Mucosa of descending colon (tissue), 3 donors: ENCODE data around the gene DEAF1. TPM values are rescaled to one million over a fixed set of nuclear protein-coding genes. Genes with fewer than 3 reads are reported as not detected.

Experiments
- ATAC-seq: fragments of 200-7000 bp; cut with Tn5 transposase; one replicate; pipeline ENCODE4 v1.9.1; 2020; ENCODE audit warnings: mild to moderate bottlenecking, moderate library complexity
- DNase-seq, 3 donors: peaks; one replicate each; pipeline ENCODE4 v3.0.0-alpha.2; 2020
- H3K36me3 ChIP-seq: fragments of 200-600 bp; one replicate; pipeline ENCODE4 v1.8.0; 2021; ENCODE audit warnings: low read depth, mild to moderate bottlenecking
- H3K4me1 ChIP-seq: fragments of 200-600 bp; one replicate; pipeline ENCODE4 v1.8.0; 2021; ENCODE audit warnings: low read depth, mild to moderate bottlenecking
- H3K4me3 ChIP-seq: fragments of 200-600 bp; one replicate; pipeline ENCODE4 v1.8.0; 2021; ENCODE audit warnings: mild to moderate bottlenecking
- H3K9me3 ChIP-seq: fragments of 200-600 bp; one replicate; pipeline ENCODE4 v1.8.0; 2021; ENCODE audit warnings: mild to moderate bottlenecking
- intact Hi-C, 2 donors: fragments of 100-400 bp; cut with DNase I in 1 of 2; cut with micrococcal nuclease in 1 of 2; formaldehyde crosslinking; loops; one replicate each; pipeline versions ENCODE4 v1.11.0 to v1.11.1; 2022; cut with DNase I, micrococcal nuclease
- total RNA-seq, 3 donors: library from RNA; stranded (reverse); fragmentation: NEBNext Ultra II Directional in 2 of 3; extraction: Animal tissue kit (Norgen Biotek cat#: 25700) in 2 of 3; gene quantifications; one replicate each; pipeline versions ENCODE4 v1.2.1 to v1.2.4, GENCODE V29; 2021 to 2023
- TF ChIP-seq, protein P1 (sequence below): fragments of 200-600 bp; IDR thresholded peaks from one replicate; pipeline ENCODE4 v1.8.0; 2022; ENCODE audit warnings: antibody characterized with exemption, mild to moderate bottlenecking
- donor health status: DM: no; HTN: no; CAD: no; lungs with moderate emphysema.
- donor health status: DM: no; HTN: no; CAD: no.
- donor health status: DM: no; HTN: yes; CAD: no.

DEAF1 gene
- total RNA-seq, 3 donors from 2014 or later, result 25.1 to 35.7 (median 25.9) TPM

DNA sequence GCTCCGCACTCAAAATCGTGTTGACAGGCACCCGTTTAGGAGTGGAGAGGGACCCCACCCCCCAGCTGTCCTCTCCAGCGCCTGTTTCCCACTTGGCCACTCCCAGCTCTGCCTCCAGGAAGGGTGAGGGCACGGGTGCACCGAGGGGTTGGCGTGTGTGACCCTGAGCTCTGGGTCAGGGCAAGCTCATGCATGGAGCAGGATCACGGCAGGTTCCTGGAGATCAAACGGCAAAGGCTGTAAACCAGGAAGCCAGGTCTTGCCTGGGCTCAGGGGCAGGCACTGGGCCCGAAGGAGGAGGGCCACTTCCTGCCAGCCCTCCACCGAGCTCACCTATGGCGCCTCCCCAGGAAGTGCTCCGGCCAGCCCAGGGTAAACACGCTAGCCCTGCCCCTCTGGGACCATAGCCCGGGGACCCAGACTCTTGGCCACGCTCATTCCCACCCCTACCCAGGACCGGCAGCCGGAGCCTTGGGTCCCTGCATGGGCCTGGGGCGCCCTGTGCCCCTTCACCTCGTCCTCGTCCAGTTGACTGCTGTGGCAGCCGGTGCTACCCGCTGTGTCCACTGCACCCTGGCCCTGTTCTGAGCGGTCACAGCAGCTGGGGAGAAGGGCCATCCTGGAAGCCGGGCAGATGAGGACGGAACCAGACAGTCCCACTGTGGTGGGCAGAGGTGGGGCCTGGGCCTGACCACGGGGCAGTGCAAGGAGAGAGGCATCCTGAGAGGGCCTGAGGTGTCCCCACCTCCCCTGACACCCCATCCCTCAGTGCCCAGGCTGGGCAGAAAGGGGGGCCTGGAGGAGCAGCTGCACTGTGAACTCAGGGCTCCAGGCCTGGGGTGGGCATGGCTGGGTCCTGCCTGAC, 10.0 kb upstream of the DEAF1 start:
- Histone ChIP-seq H3K4me1 (peaks cover 52% of the 10 kb centered on the region), H3K9me3 (no peaks in the 10 kb centered on the region), H3K4me3 (no peak overlapping the region), H3K36me3 (no peaks in the 10 kb centered on the region)
- intact Hi-C loops, result no loop called here
- TF ChIP-seq, protein P1, sequence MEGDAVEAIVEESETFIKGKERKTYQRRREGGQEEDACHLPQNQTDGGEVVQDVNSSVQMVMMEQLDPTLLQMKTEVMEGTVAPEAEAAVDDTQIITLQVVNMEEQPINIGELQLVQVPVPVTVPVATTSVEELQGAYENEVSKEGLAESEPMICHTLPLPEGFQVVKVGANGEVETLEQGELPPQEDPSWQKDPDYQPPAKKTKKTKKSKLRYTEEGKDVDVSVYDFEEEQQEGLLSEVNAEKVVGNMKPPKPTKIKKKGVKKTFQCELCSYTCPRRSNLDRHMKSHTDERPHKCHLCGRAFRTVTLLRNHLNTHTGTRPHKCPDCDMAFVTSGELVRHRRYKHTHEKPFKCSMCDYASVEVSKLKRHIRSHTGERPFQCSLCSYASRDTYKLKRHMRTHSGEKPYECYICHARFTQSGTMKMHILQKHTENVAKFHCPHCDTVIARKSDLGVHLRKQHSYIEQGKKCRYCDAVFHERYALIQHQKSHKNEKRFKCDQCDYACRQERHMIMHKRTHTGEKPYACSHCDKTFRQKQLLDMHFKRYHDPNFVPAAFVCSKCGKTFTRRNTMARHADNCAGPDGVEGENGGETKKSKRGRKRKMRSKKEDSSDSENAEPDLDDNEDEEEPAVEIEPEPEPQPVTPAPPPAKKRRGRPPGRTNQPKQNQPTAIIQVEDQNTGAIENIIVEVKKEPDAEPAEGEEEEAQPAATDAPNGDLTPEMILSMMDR, result no peak
- DNase-seq (peak; percentile 85 to 92 (median 90)), ATAC-seq (peak; percentile 76)

DNA sequence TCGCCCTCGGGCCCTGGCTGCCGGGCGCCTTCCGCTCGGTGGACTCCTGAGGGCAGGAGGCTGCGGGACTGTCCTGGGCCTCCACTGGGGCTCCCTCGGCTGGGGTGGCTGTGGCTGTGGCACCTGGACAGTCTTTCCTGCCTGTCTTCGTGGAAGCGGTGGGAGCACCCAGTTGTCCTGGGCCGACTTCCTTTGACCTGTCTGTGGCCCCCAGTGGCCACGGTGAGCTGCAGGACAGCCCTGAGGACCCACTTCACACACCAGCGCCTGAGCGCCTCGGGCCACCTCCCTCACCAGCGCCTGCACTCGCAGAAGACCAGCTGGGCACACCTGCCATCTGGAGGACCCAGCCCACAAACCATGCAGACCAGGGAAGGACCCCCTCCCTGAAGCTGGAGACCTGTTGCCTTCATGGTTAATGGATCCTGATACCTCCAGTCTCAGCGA, 9.2 kb upstream of the DEAF1 start:
- ATAC-seq, result no peak

DNA sequence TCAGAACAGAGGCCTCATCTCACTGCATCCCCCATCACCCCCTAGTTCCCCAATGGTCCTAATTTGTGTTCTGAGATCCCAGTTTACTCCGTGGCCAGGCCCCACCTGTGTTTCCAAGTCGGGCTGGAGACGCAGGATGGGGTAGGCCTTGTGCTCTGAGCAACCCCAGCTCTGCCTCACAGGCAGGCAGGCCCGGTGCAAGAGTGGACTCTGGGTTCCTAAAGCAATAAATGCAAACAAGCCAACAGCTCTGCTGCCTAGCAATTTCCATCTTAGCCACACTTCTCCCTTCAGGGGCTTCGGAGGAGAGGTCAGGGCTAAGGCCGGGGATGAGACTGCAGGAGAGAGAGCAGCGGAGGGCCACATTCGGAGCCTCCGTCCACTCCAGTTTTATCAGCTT, 8.5 kb upstream of the DEAF1 start:
- H3K4me1 ChIP-seq, result peaks cover 41% of the 10 kb centered on the region
- no peaks in the 10 kb centered on the region for H3K9me3 ChIP-seq
- no peak overlapping the region for H3K4me3 ChIP-seq
- DNase-seq (peak in 1 of 3 donors; percentile 44), ATAC-seq (no peak)
- intact Hi-C loops, result no loop called here
- no peaks in the 10 kb centered on the region for H3K36me3 ChIP-seq
- TF ChIP-seq, protein P1, result no peak

More for the DNA sequence above, 9.2 kb upstream of the DEAF1 start:
- Histone ChIP-seq H3K36me3 (no peaks in the 10 kb centered on the region), H3K4me1 (peaks cover 45% of the 10 kb centered on the region), H3K4me3 (no peak overlapping the region), H3K9me3 (no peaks in the 10 kb centered on the region)
- intact Hi-C loops, result no loop called here
- TF ChIP-seq, protein P1, result no peak
- DNase-seq, result peak in 2 of 3 donors; percentile 53 to 58

DNA sequence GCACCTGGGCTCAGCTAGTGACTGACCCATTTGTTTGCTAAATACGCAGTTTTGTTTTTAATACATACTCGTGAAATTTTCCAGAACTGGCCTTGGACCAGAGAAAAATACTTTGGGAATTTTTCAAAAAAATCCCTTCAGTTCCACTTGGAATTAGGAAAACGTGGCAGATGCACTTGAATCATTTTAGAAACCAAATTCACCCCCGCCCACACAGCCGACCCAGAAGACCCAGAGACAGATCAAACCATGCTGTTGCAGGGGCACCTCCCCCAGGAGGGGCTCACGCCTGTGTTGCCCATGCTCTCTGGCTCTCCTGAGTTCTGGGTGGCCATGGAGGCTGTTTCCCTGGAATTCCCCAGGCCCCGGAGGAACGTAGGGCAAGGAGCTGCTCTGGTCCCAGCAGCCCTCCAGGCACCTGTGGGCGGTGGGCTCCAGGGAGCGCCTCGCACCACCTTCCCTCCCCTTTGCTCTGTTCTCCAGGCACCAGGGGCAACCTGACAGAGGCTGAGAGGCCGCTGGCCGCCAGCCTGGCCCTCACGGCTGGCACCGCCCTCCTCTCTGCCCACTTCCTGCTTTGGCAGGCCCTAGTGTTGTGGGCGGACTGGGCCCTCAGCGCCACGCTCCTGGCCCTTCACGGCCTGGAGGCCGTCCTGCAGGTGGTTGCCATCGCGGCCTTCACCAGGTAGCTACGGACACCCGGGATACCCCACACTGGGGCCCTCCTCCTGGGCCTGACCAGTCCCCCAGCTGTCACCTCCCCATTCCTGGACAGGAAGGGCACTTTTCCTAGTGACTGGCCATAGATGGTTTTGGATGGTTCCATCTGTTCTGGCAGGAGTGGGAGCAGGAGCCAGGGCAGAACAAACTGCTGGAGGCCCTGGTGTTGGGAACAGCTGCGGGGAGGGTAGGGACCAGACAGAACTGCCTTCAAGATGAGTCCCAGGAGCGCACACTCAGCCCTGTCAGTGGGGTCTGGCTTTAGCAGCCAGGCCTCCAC, 7.7 kb upstream of the DEAF1 start:
- no peak overlapping the region for H3K4me3 ChIP-seq
- TF ChIP-seq, protein P1, result no peak
- DNase-seq (peak; percentile 77 to 85 (median 82)), ATAC-seq (peak; percentile 40)
- H3K36me3 ChIP-seq, result no peaks in the 10 kb centered on the region
- intact Hi-C loops, result no loop called here
- H3K9me3 ChIP-seq, result no peaks in the 10 kb centered on the region
- peaks cover 34% of the 10 kb centered on the region for H3K4me1 ChIP-seq

DNA sequence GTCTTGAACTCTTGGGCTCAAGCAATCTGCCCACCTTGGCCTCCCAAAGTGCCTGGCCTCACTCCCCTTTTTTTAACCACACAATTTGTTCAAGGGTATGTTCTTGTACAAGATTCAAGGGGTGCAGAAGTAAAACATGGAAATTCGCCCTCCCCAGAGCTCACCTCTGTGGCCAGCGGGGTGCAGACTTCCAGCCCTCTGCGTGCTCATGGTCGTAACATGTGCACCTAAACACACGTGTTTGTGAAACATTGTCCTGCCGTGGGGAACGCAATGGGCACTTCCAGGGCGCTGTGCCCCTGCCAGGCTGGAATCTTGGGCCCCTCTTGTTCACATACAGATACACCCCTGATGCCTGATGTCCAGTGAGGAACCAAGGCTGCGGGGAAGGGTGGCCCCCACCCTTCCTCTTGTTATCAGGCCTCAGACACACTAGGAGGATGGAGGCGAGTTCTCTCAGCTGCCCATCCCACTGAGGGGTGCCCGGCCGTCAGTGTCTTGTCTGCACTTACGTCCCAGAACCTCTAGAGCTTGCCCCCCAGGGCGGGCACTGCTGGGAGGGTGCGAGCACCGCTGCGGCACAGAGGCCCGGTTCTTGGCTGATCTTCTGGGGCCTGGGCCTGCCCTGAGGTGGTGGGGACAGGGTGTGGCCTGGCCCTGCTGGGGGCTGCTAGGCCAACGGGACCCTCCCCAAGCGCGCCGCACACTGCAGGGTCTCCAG, 6.9 kb upstream of the DEAF1 start:
- Histone ChIP-seq H3K4me3 (no peak overlapping the region), H3K4me1 (peaks cover 30% of the 10 kb centered on the region), H3K36me3 (no peaks in the 10 kb centered on the region), H3K9me3 (no peaks in the 10 kb centered on the region)
- intact Hi-C loops, result no loop called here
- no peak for ATAC-seq
- DNase-seq, result peak in 2 of 3 donors; percentile 45 to 60
- TF ChIP-seq, protein P1, result no peak
